ENCODE results near the gene PREX1.

The PREX1 gene

GRCh38 chr20:48752963-48753362, 74.8 kb downstream of the PREX1 start:
- no peak for TF ChIP-seq POLR2A (IDR thresholded peaks at IDR 0.05; ENCODE audit: low read length)
- TF ChIP-seq GATA1 (IDR thresholded peaks at IDR 0.05; ENCODE audit: low read depth, low read length): no peak
- no peak for DNase-seq

GRCh38 chr20:48751871-48752270, 75.9 kb downstream of the PREX1 start:
- DNase-seq: no peak
- TF ChIP-seq GATA1 (IDR thresholded peaks at IDR 0.05; ENCODE audit: low read depth, low read length) (no peak), POLR2A (IDR thresholded peaks at IDR 0.05; ENCODE audit: low read length) (no peak)

DNA sequence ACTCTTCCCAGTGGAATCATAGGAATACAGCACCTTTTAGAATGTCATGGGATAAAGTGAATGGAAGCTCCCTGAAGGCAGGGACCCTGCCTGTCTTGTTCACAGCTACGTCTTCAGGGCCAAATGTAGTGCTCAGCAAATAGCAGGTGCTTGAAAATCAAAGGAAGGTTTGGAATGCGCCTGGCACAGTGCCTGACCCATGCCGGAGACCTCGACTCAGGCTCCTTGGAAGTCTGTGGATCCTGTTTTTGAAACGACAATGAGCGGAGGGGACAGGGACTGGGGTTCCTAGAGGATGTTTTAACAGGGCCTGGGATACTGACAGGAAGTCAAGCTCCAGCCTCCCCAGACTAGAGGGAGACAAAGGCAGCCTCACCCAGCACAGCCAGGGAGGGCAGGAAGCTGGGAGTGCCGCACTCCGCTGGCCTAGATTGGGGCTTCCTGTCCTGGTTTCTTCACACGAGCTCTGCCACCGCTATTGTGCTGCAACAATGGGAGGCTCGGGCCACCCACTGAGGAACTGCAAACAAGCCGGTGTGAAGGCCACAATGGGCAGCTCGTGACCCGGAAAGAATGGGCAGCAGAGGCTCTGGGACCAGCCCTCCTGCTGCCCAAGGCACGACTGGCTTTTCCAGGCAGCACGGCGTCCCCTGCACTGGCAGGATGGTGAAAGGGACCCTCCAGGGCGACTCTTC, 76.7 kb downstream of the PREX1 start:
- TF ChIP-seq GATA1 (IDR thresholded peaks at IDR 0.05; ENCODE audit: low read depth, low read length) (no peak), POLR2A (IDR thresholded peaks at IDR 0.05; ENCODE audit: low read length) (no peak)
- no peak for DNase-seq

DNA sequence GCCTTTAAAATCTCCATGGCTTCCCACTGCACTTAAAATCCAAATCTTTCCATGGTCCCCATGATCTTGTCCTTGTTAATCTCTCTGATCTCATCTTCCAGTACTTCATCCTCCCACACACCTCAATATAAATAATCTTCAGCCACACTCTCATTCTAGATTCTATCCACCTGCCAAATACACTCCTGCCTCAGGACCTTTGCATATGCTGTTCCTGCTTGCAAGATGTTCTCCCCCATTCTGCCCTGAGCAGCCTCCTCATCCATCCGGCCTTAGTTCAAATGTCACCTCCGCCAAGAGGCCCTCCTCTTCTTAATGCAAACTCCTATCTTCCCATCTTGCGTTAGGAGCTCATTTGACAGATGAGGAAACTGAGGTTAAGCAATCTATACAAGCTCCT, 77.4 kb downstream of the PREX1 start:
- DNase-seq: no peak

DNA sequence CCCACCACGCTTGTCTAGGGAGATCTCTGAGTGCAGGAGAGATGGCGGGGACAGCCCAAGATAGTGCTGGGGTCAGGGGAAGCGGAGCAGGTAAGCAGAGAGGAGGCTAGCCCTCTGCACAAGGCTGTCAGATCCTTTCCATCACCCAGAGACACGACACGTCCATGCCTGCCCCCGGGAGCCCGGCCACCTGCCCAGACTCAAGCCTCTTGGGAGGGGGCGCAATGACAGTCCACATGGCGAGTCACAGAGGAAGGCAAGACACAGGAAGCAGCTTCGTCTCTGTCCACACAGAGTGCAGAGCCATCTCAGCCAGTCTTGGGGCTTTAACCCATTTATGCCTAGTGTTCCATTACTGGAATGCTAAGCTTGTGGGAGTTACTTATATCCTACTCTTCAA, 78.4 kb downstream of the PREX1 start:
- DNase-seq: no peak

More for the DNA sequence above, 77.4 kb downstream of the PREX1 start:
- TF ChIP-seq GATA1 (IDR thresholded peaks at IDR 0.05; ENCODE audit: low read depth, low read length) (no peak), POLR2A (IDR thresholded peaks at IDR 0.05; ENCODE audit: low read length) (no peak)

GRCh38 chr20:48748556-48748955, 79.2 kb downstream of the PREX1 start:
- no peak for TF ChIP-seq GATA1 (IDR thresholded peaks at IDR 0.05; ENCODE audit: low read depth, low read length)
- TF ChIP-seq POLR2A (IDR thresholded peaks at IDR 0.05; ENCODE audit: low read length): no peak
- no peak for DNase-seq

More for the DNA sequence above, 78.4 kb downstream of the PREX1 start:
- TF ChIP-seq POLR2A (IDR thresholded peaks at IDR 0.05; ENCODE audit: low read length) (no peak), GATA1 (IDR thresholded peaks at IDR 0.05; ENCODE audit: low read depth, low read length) (no peak)

- DNase-seq: no peak
- TF ChIP-seq POLR2A (IDR thresholded peaks at IDR 0.05; ENCODE audit: low read length): no peak
Observed at GRCh38 chr20:48747840-48748414, 79.9 kb downstream of the PREX1 start.

GRCh38 chr20:48745330-48745729, 82.5 kb downstream of the PREX1 start:
- DNase-seq: peak in 1 of 2 experiments; percentile 13
- TF ChIP-seq POLR2A (IDR thresholded peaks at IDR 0.05; ENCODE audit: low read length) (no peak), GATA1 (IDR thresholded peaks at IDR 0.05; ENCODE audit: low read depth, low read length) (no peak)

DNA sequence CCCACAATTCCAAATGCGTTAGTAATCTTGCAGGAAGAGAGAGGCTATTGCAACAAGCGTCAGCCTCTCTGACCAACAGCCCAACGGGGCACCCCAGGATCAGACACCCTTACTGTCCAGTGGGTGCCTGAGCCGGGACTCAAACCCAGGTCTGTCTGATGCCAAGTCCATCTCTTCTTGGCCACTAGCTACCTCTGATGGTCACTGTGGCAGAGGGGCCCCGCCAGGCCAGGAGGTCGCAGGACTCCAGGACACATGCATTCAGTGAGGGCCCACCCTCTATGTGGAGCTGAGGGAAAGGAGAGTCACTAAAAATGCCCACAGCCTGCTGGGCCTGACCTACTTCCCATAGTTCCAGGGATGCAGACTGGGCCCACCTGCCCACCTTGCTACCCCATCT, 83.3 kb downstream of the PREX1 start:
- no peak for DNase-seq
- TF ChIP-seq GATA1 (IDR thresholded peaks at IDR 0.05; ENCODE audit: low read depth, low read length): no peak
- TF ChIP-seq POLR2A (IDR thresholded peaks at IDR 0.05; ENCODE audit: low read length): no peak

- TF ChIP-seq POLR2A (IDR thresholded peaks at IDR 0.05; ENCODE audit: low read length) (no peak), GATA1 (IDR thresholded peaks at IDR 0.05; ENCODE audit: low read depth, low read length) (no peak)
- no peak for DNase-seq
Observed at GRCh38 chr20:48743807-48744206, 84.0 kb downstream of the PREX1 start.

GRCh38 chr20:48742912-48743680, 84.7 kb downstream of the PREX1 start:
- DNase-seq: no peak
- TF ChIP-seq POLR2A (IDR thresholded peaks at IDR 0.05; ENCODE audit: low read length) (no peak), GATA1 (IDR thresholded peaks at IDR 0.05; ENCODE audit: low read depth, low read length) (no peak)

GRCh38 chr20:48742233-48742632, 85.6 kb downstream of the PREX1 start:
- DNase-seq: no peak
- TF ChIP-seq GATA1 (IDR thresholded peaks at IDR 0.05; ENCODE audit: low read depth, low read length): no peak
- no peak for TF ChIP-seq POLR2A (IDR thresholded peaks at IDR 0.05; ENCODE audit: low read length)

DNA sequence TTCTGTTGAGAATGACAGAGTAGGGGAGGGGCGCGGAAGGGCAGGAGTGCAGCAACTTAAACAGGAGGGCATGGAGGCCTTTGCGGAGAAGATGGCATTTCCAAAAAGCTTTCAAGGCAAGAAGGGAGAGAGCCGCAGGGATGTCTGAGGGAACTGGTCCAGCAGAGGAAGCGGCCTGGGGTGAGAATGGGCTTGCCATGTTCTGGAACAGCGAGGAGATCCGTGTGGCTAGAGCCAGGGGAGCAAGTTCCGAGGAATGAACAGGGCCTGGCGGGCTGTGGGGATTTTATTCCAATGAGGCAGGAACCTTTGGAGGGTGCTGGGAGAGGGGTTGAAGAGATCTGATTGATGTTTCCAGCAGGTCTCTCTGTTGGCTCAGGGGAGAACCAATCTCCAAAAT, 86.1 kb downstream of the PREX1 start:
- TF ChIP-seq GATA1 (IDR thresholded peaks at IDR 0.05; ENCODE audit: low read depth, low read length) (no peak), POLR2A (IDR thresholded peaks at IDR 0.05; ENCODE audit: low read length) (no peak)
- DNase-seq: no peak

DNA sequence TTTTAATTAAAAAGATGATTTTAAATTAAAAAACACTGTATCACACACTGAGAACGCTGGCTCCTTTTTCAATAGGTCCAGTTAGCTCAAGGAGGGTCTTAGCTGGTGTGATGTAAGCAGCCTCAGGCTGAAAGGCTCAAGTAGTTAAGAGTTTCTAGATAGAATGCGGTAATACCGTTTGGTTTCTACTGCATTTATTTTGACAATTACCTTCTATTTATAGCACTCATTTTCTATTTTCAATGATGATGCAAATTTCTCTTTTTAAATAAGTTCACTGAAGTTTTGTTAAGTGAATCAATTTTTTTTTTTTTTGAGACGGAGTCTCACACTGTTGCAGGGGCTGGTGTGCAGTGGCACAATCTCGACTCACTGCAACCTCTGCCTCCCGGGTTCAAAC, 87.1 kb downstream of the PREX1 start:
- no peak for TF ChIP-seq GATA1 (IDR thresholded peaks at IDR 0.05; ENCODE audit: low read depth, low read length)
- no peak for TF ChIP-seq POLR2A (IDR thresholded peaks at IDR 0.05; ENCODE audit: low read length)
- no peak for DNase-seq

- no peak for DNase-seq
- TF ChIP-seq GATA1 (IDR thresholded peaks at IDR 0.05; ENCODE audit: low read depth, low read length) (no peak), POLR2A (IDR thresholded peaks at IDR 0.05; ENCODE audit: low read length) (no peak)
Observed at GRCh38 chr20:48740292-48740649, 87.5 kb downstream of the PREX1 start.

Data from erythroblast (primary cell).